Neural cell (in vitro differentiated cells): ENCODE data around the gene COLEC11. TPM values are rescaled to one million over a fixed set of nuclear protein-coding genes. Genes with fewer than 3 reads are reported as not detected.

Source experiments
- H2AFZ ChIP-seq: fragments of 200-600, 300-800 bp; sonication (generic), shearing (Covaris generic); 2 replicates; pipeline ENCODE4 v1.6.0; 2014; ENCODE audit warnings: low read depth, mild to moderate bottlenecking, antibody characterized with exemption, low read length, moderate library complexity
- H3F3A ChIP-seq: fragments of 200-600 bp; shearing (Covaris generic); 2 replicates; pipeline ENCODE4 v1.6.1; 2016; ENCODE audit warnings: mild to moderate bottlenecking, moderate library complexity, mixed read lengths, antibody characterized with exemption, low read length; ENCODE audit not compliant: insufficient read depth, poor library complexity, severe bottlenecking
- H3K27ac ChIP-seq: fragments of 200-600, 300-800 bp; sonication (generic), shearing (Covaris generic); 2 replicates; pipeline ENCODE4 v1.5.1; 2014; ENCODE audit warnings: mild to moderate bottlenecking, low read length, moderate library complexity
- H3K27me3 ChIP-seq: fragments of 300-800, 200-600 bp; sonication (generic), shearing (Covaris generic); 2 replicates; pipeline ENCODE4 v1.6.0; 2014; ENCODE audit warnings: mild to moderate bottlenecking, low read depth, low read length, moderate library complexity; ENCODE audit not compliant: insufficient read depth
- H3K36me3 ChIP-seq: fragments of 300-800, 200-600 bp; sonication (generic), shearing (Covaris generic); 2 replicates; pipeline ENCODE4 v1.5.1; 2014; ENCODE audit warnings: mild to moderate bottlenecking, antibody characterized with exemption, low read length, moderate library complexity; ENCODE audit not compliant: insufficient read depth
- H3K4me2 ChIP-seq: fragments of 300-800, 200-600 bp; sonication (generic), shearing (Covaris generic); 2 replicates; pipeline ENCODE4 v1.6.0; 2014; ENCODE audit warnings: mild to moderate bottlenecking, low read length
- H3K4me3 ChIP-seq: fragments of 300-800, 200-600 bp; sonication (generic), shearing (Covaris generic); 2 replicates; pipeline ENCODE4 v1.5.1; 2014; ENCODE audit warnings: mild to moderate bottlenecking, low read length, moderate library complexity
- H3K79me2 ChIP-seq: fragments of 200-600 bp; shearing (Covaris generic); replicated peaks from 2 replicates; pipeline ENCODE4 v1.6.0; 2014; ENCODE audit warnings: mild to moderate bottlenecking, low read length, moderate library complexity; ENCODE audit not compliant: insufficient read depth
- H3K9ac ChIP-seq: fragments of 300-800, 200-600 bp; sonication (generic), shearing (Covaris generic); 2 replicates; pipeline ENCODE4 v1.6.1; 2016; ENCODE audit warnings: mild to moderate bottlenecking, low read length, mixed read lengths
- H3K9me2 ChIP-seq: fragments of 200-600 bp; shearing (Covaris generic); 2 replicates; pipeline ENCODE4 v1.6.1; 2016; ENCODE audit warnings: mild to moderate bottlenecking, low read length, mixed read lengths; ENCODE audit not compliant: insufficient read depth
- H3K9me3 ChIP-seq: fragments of 200-600, 300-800 bp; sonication (generic), shearing (Covaris generic); 2 replicates; pipeline ENCODE4 v1.6.1; 2016; ENCODE audit warnings: mild to moderate bottlenecking, mixed run types, low read length, moderate library complexity, mixed read lengths
- H4K20me1 ChIP-seq: fragments of 200-600 bp; shearing (Covaris generic); 2 replicates; pipeline ENCODE4 v1.6.1; 2016; ENCODE audit warnings: mild to moderate bottlenecking, mixed run types; ENCODE audit not compliant: insufficient read depth
- CTCF ChIP-seq: fragments of 450-650 bp; IDR thresholded peaks from 2 replicates; pipeline ENCODE4 v1.5.1; 2014; ENCODE audit warnings: antibody characterized with exemption, mild to moderate bottlenecking, moderate library complexity; ENCODE audit not compliant: poor library complexity, severe bottlenecking
- EP300 ChIP-seq: fragments of 450-650 bp; conservative IDR thresholded peaks from 2 replicates; pipeline ENCODE4 v1.6.1; 2014; ENCODE audit warnings: antibody characterized with exemption, mild to moderate bottlenecking, moderate library complexity; ENCODE audit not compliant: poor library complexity, severe bottlenecking
- EZH2 ChIP-seq: fragments of 200-600, 300-800 bp; shearing (Covaris generic), sonication (generic); IDR thresholded peaks from 2 replicates; pipeline ENCODE4 v1.6.1; 2014; ENCODE audit warnings: antibody characterized with exemption, low read length, borderline replicate concordance, mild to moderate bottlenecking; ENCODE audit not compliant: insufficient read depth, poor library complexity, severe bottlenecking
- MXI1 ChIP-seq: fragments of 450-650 bp; conservative IDR thresholded peaks from 2 replicates; pipeline ENCODE4 v1.6.1; 2014; ENCODE audit warnings: antibody characterized with exemption, mild to moderate bottlenecking; ENCODE audit not compliant: poor library complexity, severe bottlenecking
- POLR2AphosphoS5 ChIP-seq: IDR thresholded peaks from 2 replicates; pipeline ENCODE4 v1.6.1; 2012
- RAD21 ChIP-seq: fragments of 450-650 bp; conservative IDR thresholded peaks from 2 replicates; pipeline ENCODE4 v1.6.1; 2014; ENCODE audit warnings: antibody characterized with exemption, mild to moderate bottlenecking, moderate library complexity
- REST ChIP-seq: IDR thresholded peaks from 2 replicates; pipeline ENCODE4 v1.6.1; 2012; ENCODE audit warnings: borderline replicate concordance
- SMC3 ChIP-seq: fragments of 450-650 bp; conservative IDR thresholded peaks from 2 replicates; pipeline ENCODE4 v1.6.1; 2014; ENCODE audit warnings: antibody characterized with exemption, mild to moderate bottlenecking, moderate library complexity; ENCODE audit not compliant: poor library complexity
- TAF1 ChIP-seq: IDR thresholded peaks from 2 replicates; pipeline ENCODE4 v1.6.1; 2012; ENCODE audit warnings: low read depth
- polyA plus RNA-seq: library from polyadenylated mRNA; depleted of rRNA; stranded (reverse); fragments of >200 nt; gene quantifications from 2 replicates; pipeline ENCODE4 v1.2.3, GENCODE V29; 2014

The COLEC11 gene
- polyA plus RNA-seq, 1 donor from 2014 or later, result 4.0 TPM

GRCh38 chr2:3647831-3648651 is 53.1 kb downstream of the COLEC11 start:
- H2AFZ ChIP-seq, result no peak overlapping the region
- H3K36me3 ChIP-seq, result no peaks in the 10 kb centered on the region
- H3K9ac ChIP-seq, result no peak overlapping the region
- no peaks in the 10 kb centered on the region for H3K79me2 ChIP-seq
- H3K9me3 ChIP-seq, result no peaks in the 10 kb centered on the region
- H3F3A ChIP-seq, result no peaks in the 10 kb centered on the region
- H3K27me3 ChIP-seq, result no peaks in the 10 kb centered on the region
- H3K4me3 ChIP-seq, result no peak overlapping the region
- H3K27ac ChIP-seq, result no peak overlapping the region
- H3K4me2 ChIP-seq, result no peak overlapping the region
- TF ChIP-seq EZH2 (no peak), POLR2AphosphoS5 (no peak)
- H4K20me1 ChIP-seq, result no peaks in the 10 kb centered on the region
- H3K9me2 ChIP-seq, result no peaks in the 10 kb centered on the region

- Histone ChIP-seq H3F3A (no peaks in the 10 kb centered on the region), H3K4me2 (no peak overlapping the region), H3K4me3 (no peak overlapping the region), H3K9ac (no peak overlapping the region), H2AFZ (no peak overlapping the region), H3K79me2 (no peaks in the 10 kb centered on the region), H3K9me3 (no peaks in the 10 kb centered on the region), H3K27me3 (no peaks in the 10 kb centered on the region), H3K27ac (no peak overlapping the region), H3K36me3 (no peaks in the 10 kb centered on the region), H3K9me2 (no peaks in the 10 kb centered on the region), H4K20me1 (no peaks in the 10 kb centered on the region)
- TF ChIP-seq RAD21 (no peak), EP300 (no peak), SMC3 (no peak), MXI1 (no peak)
These were observed 53.8 kb downstream of the COLEC11 start for GRCh38 chr2:3648652-3649177.

GRCh38 chr2:3649581-3649980 is 54.7 kb downstream of the COLEC11 start:
- peak overlapping the region; percentile 100 for H3K27ac ChIP-seq
- H3K4me2 ChIP-seq, result no peak overlapping the region
- no peaks in the 10 kb centered on the region for H3K36me3 ChIP-seq
- H3K79me2 ChIP-seq, result no peaks in the 10 kb centered on the region
- no peaks in the 10 kb centered on the region for H3K9me2 ChIP-seq
- no peak for TF ChIP-seq RAD21
- no peak for TF ChIP-seq EZH2
- no peak for TF ChIP-seq EP300
- TF ChIP-seq CTCF, result no peak
- no peak for TF ChIP-seq MXI1
- TF ChIP-seq TAF1, result no peak
- no peak for TF ChIP-seq SMC3
- TF ChIP-seq REST, result no peak
- TF ChIP-seq POLR2AphosphoS5, result no peak
- no peak overlapping the region for H2AFZ ChIP-seq
- peak overlapping the region; percentile 94 for H3K9ac ChIP-seq
- no peaks in the 10 kb centered on the region for H3F3A ChIP-seq
- H3K27me3 ChIP-seq, result no peaks in the 10 kb centered on the region
- no peak overlapping the region for H3K4me3 ChIP-seq
- no peaks in the 10 kb centered on the region for H3K9me3 ChIP-seq
- H4K20me1 ChIP-seq, result no peaks in the 10 kb centered on the region
